WERI-Rb-1 (cell line): ENCODE data around the gene ALDH2.

Source experiments
- DNase-seq: peaks from one replicate; pipeline ENCODE4 v3.0.0-alpha.2; 2020
- H3K27ac ChIP-seq: fragments of 250-450 bp; sonication (Bioruptor Pico); 2 replicates; pipeline ENCODE4 v1.5.1; 2020; ENCODE audit warnings: mild to moderate bottlenecking, moderate library complexity
- H3K27me3 ChIP-seq: fragments of 250-450 bp; sonication (Bioruptor Pico); 2 replicates; pipeline ENCODE4 v1.5.1; 2021; ENCODE audit warnings: mild to moderate bottlenecking, low read depth, moderate library complexity; ENCODE audit not compliant: insufficient read depth, severe bottlenecking
- H3K36me3 ChIP-seq: fragments of 250-450 bp; sonication (Bioruptor Pico); 2 replicates; pipeline ENCODE4 v1.5.1; 2020; ENCODE audit warnings: mild to moderate bottlenecking, moderate library complexity
- H3K4me3 ChIP-seq: 2 replicates; pipeline ENCODE4 v1.5.1; 2011; ENCODE audit warnings: low read depth, mild to moderate bottlenecking, control low read depth, low read length
- H3K9me3 ChIP-seq: fragments of 250-450 bp; sonication (Bioruptor Pico); 2 replicates; pipeline ENCODE4 v1.5.1; 2021; ENCODE audit warnings: mild to moderate bottlenecking, moderate library complexity; ENCODE audit not compliant: severe bottlenecking
- TF ChIP-seq, protein P1 (sequence below): IDR thresholded peaks from 2 replicates; pipeline ENCODE4 v1.5.1; 2011; ENCODE audit warnings: low read depth, mild to moderate bottlenecking, control low read depth, inconsistent platforms, low read length

The ALDH2 gene

DNA sequence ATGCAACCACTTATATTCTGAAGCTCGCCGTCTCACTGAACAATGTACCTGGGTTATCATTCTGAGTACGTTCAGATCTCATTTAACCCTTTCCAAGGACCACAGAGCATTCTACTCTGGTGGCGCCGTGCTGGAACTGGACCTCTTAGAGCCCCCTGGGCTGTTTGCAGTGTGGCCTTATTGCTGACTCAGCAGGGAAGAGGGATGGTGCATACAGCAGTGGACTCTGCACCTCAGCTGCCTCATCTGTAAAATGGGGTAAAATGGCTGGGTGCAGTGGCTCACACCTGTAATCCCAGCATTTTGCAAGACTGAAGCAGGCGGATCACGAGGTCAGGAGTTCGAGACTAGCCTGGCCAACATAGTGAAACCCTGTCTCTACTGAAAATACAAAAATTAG, 2.9 kb downstream of the ALDH2 start:
- no peak overlapping the region for H3K27ac ChIP-seq
- H3K4me3 ChIP-seq, result no peak overlapping the region
- no peak for DNase-seq
- no peaks in the 10 kb centered on the region for H3K9me3 ChIP-seq
- no peaks in the 10 kb centered on the region for H3K36me3 ChIP-seq
- TF ChIP-seq, protein P1, sequence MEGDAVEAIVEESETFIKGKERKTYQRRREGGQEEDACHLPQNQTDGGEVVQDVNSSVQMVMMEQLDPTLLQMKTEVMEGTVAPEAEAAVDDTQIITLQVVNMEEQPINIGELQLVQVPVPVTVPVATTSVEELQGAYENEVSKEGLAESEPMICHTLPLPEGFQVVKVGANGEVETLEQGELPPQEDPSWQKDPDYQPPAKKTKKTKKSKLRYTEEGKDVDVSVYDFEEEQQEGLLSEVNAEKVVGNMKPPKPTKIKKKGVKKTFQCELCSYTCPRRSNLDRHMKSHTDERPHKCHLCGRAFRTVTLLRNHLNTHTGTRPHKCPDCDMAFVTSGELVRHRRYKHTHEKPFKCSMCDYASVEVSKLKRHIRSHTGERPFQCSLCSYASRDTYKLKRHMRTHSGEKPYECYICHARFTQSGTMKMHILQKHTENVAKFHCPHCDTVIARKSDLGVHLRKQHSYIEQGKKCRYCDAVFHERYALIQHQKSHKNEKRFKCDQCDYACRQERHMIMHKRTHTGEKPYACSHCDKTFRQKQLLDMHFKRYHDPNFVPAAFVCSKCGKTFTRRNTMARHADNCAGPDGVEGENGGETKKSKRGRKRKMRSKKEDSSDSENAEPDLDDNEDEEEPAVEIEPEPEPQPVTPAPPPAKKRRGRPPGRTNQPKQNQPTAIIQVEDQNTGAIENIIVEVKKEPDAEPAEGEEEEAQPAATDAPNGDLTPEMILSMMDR, result no peak
- H3K27me3 ChIP-seq, result no peaks in the 10 kb centered on the region

DNA sequence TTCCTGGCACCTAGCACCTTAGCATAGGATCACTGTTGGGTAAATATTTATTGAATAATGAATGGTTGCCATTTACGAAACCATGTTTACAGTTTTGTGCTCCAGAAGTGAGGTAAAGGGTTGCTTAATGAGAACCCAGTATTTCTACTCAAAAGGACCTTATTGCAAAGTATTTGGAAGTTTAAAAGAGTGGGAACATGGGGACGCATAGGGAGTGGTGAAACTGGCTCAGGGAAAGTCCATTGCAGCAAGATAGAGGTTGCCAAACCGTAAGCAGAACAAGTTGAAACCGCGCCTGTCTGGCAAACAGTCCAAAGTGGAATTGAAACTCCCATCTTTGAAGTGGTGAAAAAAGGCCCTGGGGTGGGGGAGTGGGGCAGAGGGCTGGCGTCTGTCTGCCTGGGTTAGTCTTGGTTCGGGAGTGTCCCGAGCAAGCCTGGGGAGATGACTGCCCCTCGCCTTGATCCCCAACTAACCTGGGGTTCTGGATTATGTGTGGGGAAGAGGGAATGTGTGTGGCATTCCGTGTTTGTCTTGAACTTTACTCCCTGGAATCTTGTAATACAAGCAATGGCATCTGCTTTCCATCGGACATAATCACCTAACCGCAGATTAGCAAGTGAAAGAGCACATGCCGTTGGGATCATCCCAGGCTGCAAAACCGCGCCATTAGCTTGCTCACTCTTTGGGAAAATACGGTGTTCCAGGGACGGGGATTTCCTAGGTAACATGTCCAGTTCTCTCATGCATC, 7.2 kb downstream of the ALDH2 start:
- Histone ChIP-seq H3K27ac (no peak overlapping the region), H3K9me3 (no peaks in the 10 kb centered on the region), H3K27me3 (no peaks in the 10 kb centered on the region), H3K4me3 (no peak overlapping the region), H3K36me3 (no peaks in the 10 kb centered on the region)
- peak; percentile 61 for DNase-seq
- TF ChIP-seq, protein P1, result no peak

DNA sequence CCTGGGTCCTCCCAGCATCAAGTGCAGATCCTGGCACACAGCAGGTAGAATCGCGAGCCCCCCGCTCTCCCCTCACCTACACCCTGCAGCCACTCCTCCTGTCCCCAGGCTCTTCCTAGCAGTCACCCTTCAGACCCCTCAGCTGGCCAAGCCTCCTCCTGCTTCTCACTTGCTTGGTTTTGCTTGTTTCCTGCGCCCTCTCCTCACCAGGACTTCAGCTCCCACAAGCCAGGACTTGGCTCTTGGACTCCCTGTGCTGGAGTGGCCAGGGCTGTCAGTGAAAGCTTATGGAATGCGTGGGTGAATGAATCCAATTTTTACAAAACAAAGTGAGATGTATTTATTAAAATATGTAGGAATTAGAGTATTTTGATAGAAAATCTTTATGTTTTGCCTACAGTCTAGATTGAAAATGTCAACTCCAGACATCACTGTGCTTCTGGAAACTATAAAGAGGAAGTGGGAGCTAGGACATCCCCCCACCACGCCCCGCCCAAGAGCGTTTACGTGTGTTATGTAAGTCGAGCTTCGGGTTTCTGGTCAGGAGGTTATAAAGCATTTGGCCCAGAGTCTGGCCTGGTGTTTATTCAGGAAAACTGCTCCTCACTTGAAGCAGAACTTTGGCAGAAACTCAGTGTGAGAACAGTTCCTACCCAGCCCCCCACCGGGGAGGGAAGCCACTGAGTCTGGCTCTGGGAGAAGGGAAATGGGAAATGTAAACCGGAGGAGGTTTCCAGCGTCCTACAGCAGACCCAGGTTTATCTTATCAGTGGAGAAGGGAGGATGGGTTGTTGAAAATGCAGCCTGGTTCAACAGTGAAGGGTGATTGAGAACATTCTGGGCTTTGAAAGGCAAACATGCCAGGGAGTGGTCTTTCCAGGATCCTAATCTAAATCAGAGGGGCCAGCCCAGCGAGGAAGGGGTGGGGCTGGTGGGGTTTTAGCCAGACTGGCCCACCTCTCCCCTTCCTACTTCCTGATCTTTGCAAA, 8.8 kb downstream of the ALDH2 start:
- no peak for DNase-seq
- H3K27ac ChIP-seq, result no peak overlapping the region
- H3K9me3 ChIP-seq, result no peaks in the 10 kb centered on the region
- H3K4me3 ChIP-seq, result no peak overlapping the region
- no peaks in the 10 kb centered on the region for H3K36me3 ChIP-seq
- no peaks in the 10 kb centered on the region for H3K27me3 ChIP-seq
- TF ChIP-seq, protein P1, result no peak

DNA sequence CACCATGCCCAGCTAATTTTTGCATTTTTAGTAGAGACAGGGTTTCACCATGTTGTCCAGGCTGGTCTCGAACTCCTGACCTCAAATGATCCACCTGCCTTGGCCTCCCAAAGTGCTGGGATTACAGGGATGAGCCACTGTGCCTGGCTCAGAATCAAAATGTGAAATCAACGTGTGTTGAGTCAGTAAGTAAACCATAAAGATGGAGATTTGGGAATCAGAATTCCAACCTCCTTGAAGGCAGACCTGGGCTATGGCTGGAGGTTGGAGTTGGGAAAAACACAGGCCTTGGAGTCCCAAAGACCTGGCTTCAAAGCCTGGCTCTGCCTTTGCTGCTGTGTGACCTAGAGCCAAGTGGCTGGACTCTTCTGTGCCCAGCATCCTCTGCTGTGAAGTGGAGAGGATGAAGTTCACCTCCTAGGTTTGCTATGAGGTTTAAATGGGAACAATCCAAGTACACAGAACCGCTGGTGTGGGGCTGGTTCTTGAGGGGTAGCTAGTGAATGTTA, 10.2 kb downstream of the ALDH2 start:
- H3K27me3 ChIP-seq, result no peaks in the 10 kb centered on the region
- H3K9me3 ChIP-seq, result no peaks in the 10 kb centered on the region
- TF ChIP-seq, protein P1, result no peak
- no peaks in the 10 kb centered on the region for H3K36me3 ChIP-seq
- H3K4me3 ChIP-seq, result no peak overlapping the region
- DNase-seq, result no peak
- no peak overlapping the region for H3K27ac ChIP-seq

DNA sequence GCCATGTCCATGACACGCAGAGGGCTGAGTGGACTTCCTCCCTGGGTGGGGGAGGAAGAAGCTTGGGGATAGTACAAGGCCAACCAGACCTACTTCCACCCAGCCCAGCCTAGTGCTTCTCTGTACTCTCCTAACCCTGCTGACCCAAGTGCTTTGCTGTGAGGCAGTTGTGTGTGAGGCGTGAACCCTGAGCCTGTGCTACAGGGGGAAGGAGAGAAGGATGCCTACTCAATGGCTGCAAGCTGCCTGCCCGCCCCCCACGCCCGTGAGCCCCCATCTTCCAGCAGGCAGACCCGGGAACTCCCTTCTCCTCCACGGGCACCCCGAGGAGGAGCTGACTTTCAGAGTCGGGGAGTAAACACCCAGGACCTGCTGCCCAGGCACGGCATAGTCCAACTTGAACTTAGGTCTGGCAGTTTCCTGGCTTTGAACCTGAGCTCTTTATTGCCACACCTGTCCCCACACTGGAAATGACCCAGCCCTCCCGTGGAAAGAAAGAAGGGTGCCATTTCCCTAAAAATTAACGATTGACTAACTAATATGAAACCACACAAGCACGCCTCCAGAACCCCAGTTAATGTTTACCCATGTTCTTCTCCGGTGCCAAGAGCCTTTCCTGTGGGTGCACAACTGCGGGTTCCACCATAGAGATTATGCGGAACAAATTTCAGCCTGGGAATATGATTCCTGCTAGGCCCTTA, 10.8 kb downstream of the ALDH2 start:
- Histone ChIP-seq H3K9me3 (no peaks in the 10 kb centered on the region), H3K27me3 (no peaks in the 10 kb centered on the region), H3K4me3 (no peak overlapping the region), H3K27ac (no peak overlapping the region), H3K36me3 (no peaks in the 10 kb centered on the region)
- TF ChIP-seq, protein P1, result no peak
- no peak for DNase-seq
